Measurements from ENCODE around the gene MEX3D.
A peak's percentile ranks its signal among the peaks of the same experiment; 100 is the strongest.

Gene MEX3D

GRCh38 chr19:1511318-1512317 lies 56.5 kb downstream of the MEX3D start:
- Histone ChIP-seq H3K4me3 (ENCODE audit: severe bottlenecking) (peak overlapping the region; percentile 70), H3K4me1 (ENCODE audit: insufficient read depth, poor library complexity, severe bottlenecking) (peaks cover 4% of the 10 kb centered on the region), H3K9me3 (ENCODE audit: severe bottlenecking) (peaks cover 2% of the 10 kb centered on the region), H3K36me3 (ENCODE audit: low read depth) (no peaks in the 10 kb centered on the region), H3K27ac (ENCODE audit: poor library complexity, severe bottlenecking) (no peak overlapping the region), H3K27me3 (ENCODE audit: insufficient read depth, poor library complexity, severe bottlenecking) (no peaks in the 10 kb centered on the region)
- ATAC-seq (ENCODE audit: low read depth) (no peak), DNase-seq (ENCODE audit: low spot score) (no peak)
- TF ChIP-seq CTCF (IDR thresholded peaks at IDR 0.05; ENCODE audit: poor library complexity, severe bottlenecking) = no peak

DNA sequence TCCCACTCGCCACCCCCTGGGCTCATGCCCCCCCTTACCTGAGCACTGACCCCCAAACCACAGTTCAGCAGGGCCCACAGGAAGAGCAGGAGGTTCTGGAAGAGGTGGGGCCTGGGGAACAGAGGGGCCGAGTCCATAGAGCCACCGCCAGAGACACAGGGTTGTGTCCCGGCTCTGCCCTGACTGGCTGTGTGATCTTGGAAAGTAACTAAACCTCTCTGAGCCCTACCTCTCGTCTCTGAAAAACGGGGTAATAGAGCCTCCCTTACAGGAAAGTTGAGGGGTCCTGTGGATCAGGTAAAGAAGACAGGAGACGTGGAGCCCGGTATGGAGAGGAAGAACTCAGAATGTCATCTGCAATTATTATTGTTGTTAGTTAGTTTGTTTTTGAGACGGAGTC lies 57.3 kb downstream of the MEX3D start:
- ATAC-seq (ENCODE audit: low read depth) (no peak), DNase-seq (ENCODE audit: low spot score) (no peak)
- TF ChIP-seq CTCF (IDR thresholded peaks at IDR 0.05; ENCODE audit: poor library complexity, severe bottlenecking) = no peak
- no peaks in the 10 kb centered on the region for H3K36me3 ChIP-seq (ENCODE audit: low read depth)
- H3K27ac ChIP-seq (ENCODE audit: poor library complexity, severe bottlenecking) = peak overlapping the region; percentile 19
- peaks cover 2% of the 10 kb centered on the region for H3K9me3 ChIP-seq (ENCODE audit: severe bottlenecking)
- peaks cover 4% of the 10 kb centered on the region for H3K4me1 ChIP-seq (ENCODE audit: insufficient read depth, poor library complexity, severe bottlenecking)
- no peak overlapping the region for H3K4me3 ChIP-seq (ENCODE audit: severe bottlenecking)
- H3K27me3 ChIP-seq (ENCODE audit: insufficient read depth, poor library complexity, severe bottlenecking) = no peaks in the 10 kb centered on the region

DNA sequence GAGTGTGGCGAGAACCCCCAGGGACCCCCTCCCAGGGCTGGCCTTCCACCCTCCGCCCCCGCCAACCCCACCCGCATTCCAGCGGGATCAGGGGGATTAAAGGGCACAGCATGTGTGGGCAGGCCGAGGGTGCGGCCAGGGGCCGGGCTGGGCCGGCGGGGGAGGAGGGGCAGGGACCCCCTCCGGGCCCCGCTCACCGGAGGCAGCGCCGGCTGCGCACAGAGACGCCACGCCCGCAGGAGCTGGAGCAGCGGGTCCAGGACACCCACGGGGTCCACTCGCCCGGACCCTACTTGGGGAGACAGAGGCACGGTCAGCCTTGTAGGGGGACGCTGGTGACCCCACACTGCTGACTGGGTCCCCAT lies 57.7 kb downstream of the MEX3D start:
- no peak for ATAC-seq (ENCODE audit: low read depth)
- Histone ChIP-seq H3K4me1 (ENCODE audit: insufficient read depth, poor library complexity, severe bottlenecking) (peaks cover 4% of the 10 kb centered on the region), H3K27ac (ENCODE audit: poor library complexity, severe bottlenecking) (peak overlapping the region; percentile 19)

DNA sequence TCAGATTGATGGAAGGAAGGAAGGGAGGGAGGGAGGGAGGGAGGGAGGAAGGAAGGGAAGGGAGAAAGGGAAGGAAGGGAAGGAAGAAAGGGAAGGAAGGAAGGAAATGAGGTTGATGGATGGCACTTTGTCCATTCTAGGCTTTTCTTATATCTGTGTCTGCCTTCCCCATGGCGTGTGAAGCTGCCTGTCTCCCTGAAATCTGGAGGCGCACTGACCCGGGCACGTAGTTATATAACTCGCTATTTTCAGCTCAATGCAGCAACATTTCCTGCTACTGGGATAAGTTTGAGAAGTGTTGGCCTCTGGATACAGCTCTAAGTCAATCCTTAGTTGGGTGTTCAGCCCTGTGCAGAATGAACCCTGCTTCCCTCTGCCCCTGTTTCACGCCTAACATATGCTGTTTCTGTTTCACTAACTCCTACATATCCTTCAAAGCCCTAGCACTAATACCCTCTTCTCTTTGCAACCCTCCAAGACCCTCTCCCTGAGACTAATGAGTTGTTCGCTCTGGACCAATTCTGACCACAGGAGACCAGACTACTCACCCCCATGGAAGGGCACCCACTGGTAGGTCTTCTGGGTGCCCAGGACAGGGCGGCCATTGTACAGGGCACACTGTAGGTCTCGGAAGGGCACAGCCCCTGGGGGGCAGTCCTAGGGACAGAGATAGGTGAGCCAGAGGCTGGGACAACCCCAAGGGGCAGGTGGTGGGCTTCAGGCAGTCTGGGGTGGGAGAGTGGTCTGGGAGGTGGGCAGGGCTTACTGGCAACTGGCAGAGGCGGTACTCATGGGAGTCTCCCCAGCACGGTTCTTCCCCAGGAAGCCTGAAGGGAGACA lies 58.3 kb downstream of the MEX3D start:
- no peak overlapping the region for H3K4me3 ChIP-seq (ENCODE audit: severe bottlenecking)
- peaks cover 4% of the 10 kb centered on the region for H3K4me1 ChIP-seq (ENCODE audit: insufficient read depth, poor library complexity, severe bottlenecking)
- no peak for TF ChIP-seq CTCF (IDR thresholded peaks at IDR 0.05; ENCODE audit: poor library complexity, severe bottlenecking)
- no peaks in the 10 kb centered on the region for H3K36me3 ChIP-seq (ENCODE audit: low read depth)
- no peaks in the 10 kb centered on the region for H3K27me3 ChIP-seq (ENCODE audit: insufficient read depth, poor library complexity, severe bottlenecking)
- ATAC-seq (ENCODE audit: low read depth) (no peak), DNase-seq (ENCODE audit: low spot score) (no peak)
- peak overlapping the region; percentile 19 for H3K27ac ChIP-seq (ENCODE audit: poor library complexity, severe bottlenecking)
- peaks cover 2% of the 10 kb centered on the region for H3K9me3 ChIP-seq (ENCODE audit: severe bottlenecking)

More for the DNA sequence above, 57.7 kb downstream of the MEX3D start:
- Histone ChIP-seq H3K36me3 (ENCODE audit: low read depth) (no peaks in the 10 kb centered on the region), H3K4me3 (ENCODE audit: severe bottlenecking) (no peak overlapping the region), H3K9me3 (ENCODE audit: severe bottlenecking) (peaks cover 2% of the 10 kb centered on the region), H3K27me3 (ENCODE audit: insufficient read depth, poor library complexity, severe bottlenecking) (no peaks in the 10 kb centered on the region)
- TF ChIP-seq CTCF (IDR thresholded peaks at IDR 0.05; ENCODE audit: poor library complexity, severe bottlenecking) = no peak
- no peak for DNase-seq (ENCODE audit: low spot score)
